Measurements from ENCODE around the gene ENHO.
A peak's percentile ranks its signal among the peaks of the same experiment; 100 is the strongest.
"Not testable (repeated sequence)": the region's sequence is repeated elsewhere in the genome, so short reads cannot be mapped to it uniquely, and the experiment has no call there.

ENHO gene

DNA sequence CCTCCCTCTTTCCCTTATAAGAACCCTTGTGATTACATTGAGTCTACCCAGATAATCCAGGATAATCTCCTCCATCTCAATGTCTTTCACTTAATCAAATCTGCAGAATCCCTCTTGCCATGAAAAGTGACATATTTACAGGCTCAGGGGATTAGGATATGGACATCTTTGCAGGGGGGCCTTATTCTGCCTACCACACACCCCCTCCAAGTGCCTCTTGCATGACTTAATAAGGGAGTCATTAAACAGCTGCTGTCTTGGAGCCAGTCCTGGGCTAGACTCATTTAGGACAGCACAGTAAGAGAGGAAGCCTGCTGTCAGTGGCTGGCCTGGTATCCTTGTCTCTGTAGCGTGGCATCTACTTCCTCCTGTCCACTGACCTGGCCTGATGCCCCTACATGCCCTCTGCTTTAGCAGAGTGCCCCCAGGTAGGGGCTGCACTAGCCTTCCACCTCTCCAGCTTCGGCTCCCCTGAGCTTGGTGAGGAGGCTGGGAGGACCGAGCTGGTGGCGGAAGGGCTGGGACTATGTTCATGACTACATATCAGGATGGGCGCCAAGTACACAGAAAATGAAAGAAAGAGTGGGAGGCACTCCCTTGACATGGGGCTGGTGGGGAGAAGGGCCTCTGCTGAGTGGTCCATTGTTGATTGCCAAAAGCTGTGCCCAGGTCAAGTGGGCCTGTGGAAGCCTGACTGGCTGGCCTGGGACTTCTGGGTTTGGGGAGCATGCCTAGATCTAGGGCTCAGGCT, 17.2 kb downstream of the ENHO start:
- peak; percentile 21 for DNase-seq

DNA sequence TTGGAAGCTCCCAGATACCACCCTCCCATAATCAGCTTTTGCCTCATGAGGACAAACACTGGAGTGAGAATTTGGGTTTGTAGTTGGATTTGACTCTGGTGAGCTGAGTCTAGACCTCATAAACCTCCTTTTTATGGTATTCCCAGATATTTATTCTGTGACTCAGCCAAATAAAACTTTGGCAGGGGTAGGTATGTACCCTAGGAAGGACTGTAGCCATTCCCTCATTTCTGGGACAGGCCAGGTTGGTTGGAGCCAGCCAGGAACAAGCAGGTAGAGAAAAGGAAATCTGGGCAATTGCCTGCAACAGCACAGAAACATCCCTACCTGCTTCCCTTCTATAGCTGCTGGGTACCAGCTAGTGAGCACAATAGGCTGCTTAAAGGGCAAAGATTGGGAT, 19.4 kb downstream of the ENHO start:
- DNase-seq: no peak

DNA sequence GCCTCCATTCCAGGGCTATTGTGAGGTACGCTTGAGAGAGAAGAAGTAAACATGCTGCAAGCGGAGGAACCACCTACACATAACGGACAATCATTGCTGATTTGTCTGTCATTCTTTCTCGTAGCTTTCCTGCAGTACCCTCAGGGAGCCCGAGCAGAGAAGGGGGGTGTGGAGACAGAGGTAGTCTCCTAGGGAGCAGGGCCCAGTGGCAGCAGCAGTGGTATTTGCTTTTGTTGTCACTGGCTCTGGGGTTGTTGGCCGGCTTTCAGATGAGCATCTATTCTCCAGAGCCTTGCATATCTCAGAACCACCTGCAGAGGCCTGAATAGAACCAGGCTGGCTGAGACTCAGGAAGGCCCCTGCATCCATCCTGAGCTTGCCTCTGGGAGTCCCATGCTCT, 19.9 kb downstream of the ENHO start:
- no peak for DNase-seq

DNA sequence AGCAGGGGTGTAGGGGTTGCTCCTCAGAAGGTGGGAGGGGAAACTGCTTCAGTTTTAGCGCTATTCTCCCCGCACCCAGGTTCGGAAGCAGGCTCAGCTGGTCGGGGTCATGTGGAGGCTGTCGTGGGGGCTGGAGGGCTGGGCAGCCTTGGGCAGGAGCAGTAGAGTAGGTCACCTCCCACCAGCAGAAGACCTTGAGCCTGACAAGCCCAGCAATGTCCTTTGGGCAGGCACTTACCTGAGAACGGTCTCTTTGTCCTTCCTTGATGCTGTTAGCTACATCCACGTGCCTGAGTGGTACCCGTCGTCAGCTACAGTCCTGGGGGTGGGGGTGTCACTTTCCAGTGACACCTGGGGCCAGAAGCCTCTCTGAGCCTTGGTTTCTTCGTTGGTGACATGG, 20.3 kb downstream of the ENHO start:
- DNase-seq: no peak

GRCh38 chr9:34501889-34502425, 20.8 kb downstream of the ENHO start:
- DNase-seq: no peak

GRCh38 chr9:34501372-34501771, 21.4 kb downstream of the ENHO start:
- no peak for DNase-seq

- peak; percentile 20 for DNase-seq
Observed at GRCh38 chr9:34500623-34501267, 22.0 kb downstream of the ENHO start.

DNA sequence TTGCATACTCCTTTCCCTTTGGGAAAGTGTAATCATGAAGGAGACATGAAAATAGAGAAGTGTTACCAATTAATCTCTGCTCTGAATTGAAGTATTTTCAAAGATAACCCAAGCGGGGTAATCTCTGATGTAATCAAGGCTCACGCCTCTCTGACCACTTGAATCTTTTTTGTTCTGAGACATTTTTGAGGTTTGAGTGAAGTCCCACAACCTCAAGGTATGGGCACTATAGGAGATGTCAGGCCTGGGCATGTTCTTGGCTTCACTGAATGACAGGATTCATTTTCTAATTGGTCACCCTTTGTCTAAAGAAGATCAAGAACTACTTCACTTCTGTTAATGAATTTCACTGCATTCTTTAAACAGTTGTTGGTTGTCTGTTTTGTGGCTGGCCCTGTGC, 23.7 kb downstream of the ENHO start:
- no peak for DNase-seq

GRCh38 chr9:34498553-34498952, 24.2 kb downstream of the ENHO start:
- no peak for DNase-seq

GRCh38 chr9:34496149-34496712, 26.6 kb downstream of the ENHO start:
- peak; percentile 11 for DNase-seq

- DNase-seq: no peak
Observed at GRCh38 chr9:34493972-34494535, 28.7 kb downstream of the ENHO start.

GRCh38 chr9:34492051-34492450, 30.7 kb downstream of the ENHO start:
- DNase-seq: no peak

- DNase-seq: no peak
Observed at GRCh38 chr9:34491596-34491995, 31.2 kb downstream of the ENHO start.

GRCh38 chr9:34490760-34491159, 32.0 kb downstream of the ENHO start:
- no peak for DNase-seq

GRCh38 chr9:34490360-34490759, 32.4 kb downstream of the ENHO start:
- no peak for DNase-seq

GRCh38 chr9:34486572-34486971, 36.2 kb downstream of the ENHO start:
- DNase-seq: no peak

DNA sequence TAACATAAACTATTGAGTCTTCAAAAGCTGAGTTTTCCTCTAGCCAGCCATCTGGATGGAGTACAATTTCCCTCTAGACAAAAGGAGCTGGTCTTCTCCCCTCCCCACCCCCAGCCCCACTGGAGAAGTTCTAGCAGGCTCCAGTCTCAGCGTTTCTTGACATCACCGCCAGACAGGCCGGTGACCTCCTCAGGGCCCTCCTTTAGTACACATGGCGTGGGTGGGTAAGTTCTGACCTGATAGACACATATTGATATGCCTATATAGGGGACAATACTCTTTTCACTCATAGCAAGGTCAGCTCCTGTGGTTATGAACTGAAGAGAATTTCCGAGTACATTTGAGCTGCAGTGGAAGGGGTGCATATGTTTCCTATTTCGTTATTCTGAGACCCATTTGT, 37.0 kb downstream of the ENHO start:
- no peak for DNase-seq

DNA sequence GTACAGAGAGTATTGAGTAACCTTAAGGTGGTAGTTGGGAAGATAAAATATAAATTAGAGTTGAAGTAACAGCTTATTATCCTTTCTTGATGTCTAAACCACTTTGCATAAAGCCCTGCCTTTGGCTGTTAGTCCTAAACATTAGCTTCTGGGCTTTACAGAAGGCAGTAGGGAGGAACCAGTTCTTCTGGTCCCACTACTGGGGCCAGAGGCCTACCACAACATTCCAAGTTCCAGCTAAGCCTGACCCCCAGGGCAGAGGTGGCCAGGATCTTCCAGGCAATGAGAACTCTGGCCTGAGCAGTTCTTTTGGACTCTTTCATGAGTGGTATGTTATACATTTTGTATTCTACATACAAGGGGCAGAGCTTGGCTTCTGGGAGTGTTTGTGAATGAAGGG, 38.1 kb downstream of the ENHO start:
- no peak for DNase-seq

DNA sequence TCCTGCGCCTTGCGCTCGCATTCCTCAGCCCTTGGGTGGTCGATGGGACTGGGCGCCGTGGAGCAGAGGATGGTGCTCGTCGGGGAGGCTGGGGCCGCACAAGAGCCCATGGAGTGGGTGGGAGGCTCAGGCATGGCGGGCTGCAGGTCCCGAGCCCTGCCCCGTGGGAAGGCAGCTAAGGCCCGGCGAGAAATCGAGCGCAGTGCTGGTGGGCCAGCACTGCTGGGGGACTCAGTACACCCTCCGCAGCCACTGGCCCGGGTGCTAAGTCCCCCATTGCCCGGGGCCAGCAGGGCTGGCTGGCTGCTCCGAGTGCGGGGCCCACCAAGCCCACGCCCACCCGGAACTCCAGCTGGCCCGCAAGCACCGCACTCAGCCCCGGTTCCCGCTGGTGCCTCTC, 40.0 kb downstream of the ENHO start:
- DNase-seq: not testable (repeated sequence)

DNA sequence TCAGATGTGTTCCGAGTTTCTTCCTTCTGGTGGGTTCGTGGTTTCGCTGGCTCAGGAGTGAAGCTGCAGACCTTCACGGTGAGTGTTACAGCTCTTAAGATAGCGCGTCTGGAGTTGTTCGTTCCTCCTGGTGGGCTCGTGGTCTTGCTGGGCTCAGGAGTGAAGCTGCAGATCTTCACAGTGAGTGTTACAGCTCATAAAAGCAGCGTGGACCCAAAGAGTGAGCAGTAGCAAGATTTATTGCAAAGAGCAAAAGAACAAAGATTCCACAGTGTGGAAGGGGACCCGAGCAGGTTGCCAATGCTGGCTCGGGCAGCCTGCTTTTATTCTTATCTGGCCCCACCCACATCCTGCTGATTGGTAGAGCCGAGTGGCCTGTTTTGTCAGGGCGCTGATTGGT, 41.2 kb downstream of the ENHO start:
- DNase-seq: not testable (repeated sequence)

- no peak for DNase-seq
Observed at GRCh38 chr9:34479431-34479866, 43.3 kb downstream of the ENHO start.

DNA sequence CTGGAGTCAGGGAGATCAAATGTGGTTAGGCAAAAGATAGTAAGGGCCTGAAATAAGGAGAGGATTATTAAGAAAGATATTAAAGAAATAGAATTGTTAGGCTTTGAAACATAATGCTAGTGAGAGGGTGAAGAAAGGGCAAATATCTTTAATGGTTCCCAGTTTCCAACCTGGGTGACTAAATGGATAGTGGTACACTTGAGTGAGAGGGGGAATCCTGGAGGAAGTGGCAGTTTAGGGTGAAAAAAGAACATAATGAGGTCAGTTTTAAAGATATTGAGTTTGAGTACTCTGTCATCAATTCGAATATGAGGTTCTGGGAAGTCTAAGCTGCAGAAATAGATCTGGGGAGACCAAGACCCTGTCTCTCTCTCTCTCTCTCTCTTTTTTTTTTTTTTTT, 45.2 kb downstream of the ENHO start:
- DNase-seq: no peak

DNA sequence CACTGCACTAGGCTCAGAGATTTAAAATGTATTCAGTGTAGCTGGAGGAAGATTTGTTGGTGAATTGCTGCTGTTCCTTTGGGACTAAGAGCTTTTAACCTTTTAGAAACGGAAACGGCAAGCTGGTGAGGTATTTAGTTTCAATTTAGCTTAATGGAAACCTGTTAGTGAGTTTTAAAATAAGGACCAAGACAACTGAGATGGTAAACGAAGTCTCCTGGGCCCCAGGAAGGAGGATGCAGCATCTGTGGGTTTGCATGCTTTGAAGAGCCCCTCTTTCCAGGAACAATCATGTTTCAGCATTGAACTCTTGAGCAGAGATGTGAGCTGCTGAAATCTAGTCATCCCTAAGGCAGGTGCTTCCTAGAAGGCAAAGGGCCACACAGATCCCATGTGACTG, 47.7 kb downstream of the ENHO start:
- no peak for DNase-seq

Data from HCEC 1CT (cell line).